ENCODE data around the gene FRMD4A. TPM values are rescaled to one million over a fixed set of nuclear protein-coding genes. Genes with fewer than 3 reads are reported as not detected.

The FRMD4A gene
- total RNA-seq, 1 experiment from 2014 or later = 19.6 TPM

- H3K9me3 ChIP-seq (ENCODE audit: control insufficient read depth, low read depth, low read length) = no peaks in the 10 kb centered on the region
- no peak overlapping the region for H3K4ac ChIP-seq (ENCODE audit: low read depth, low read length)
- peak overlapping the region; percentile 2 to 92 (median 37); a peak in 4 of 7 replicates for H3K27ac Mint-ChIP-seq
- H2BK5ac ChIP-seq (ENCODE audit: insufficient read length, low read length) = no peak overlapping the region
- no peak overlapping the region for H4K5ac ChIP-seq (ENCODE audit: insufficient read length, low read depth, low read length)
- no peak overlapping the region for H4K8ac ChIP-seq (replicated peaks; ENCODE audit: insufficient read length, low read depth, low read length)
- H3K4me1 ChIP-seq (ENCODE audit: insufficient read depth, low read length) = no peaks in the 10 kb centered on the region; the same call in 1 of the 2 replicates
- peaks cover 8% of the 10 kb centered on the region; the same call in 1 of the 2 replicates for H3K79me2 ChIP-seq (ENCODE audit: insufficient read depth, low read length)
- peaks cover 3% of the 10 kb centered on the region for H3K79me1 ChIP-seq (ENCODE audit: insufficient read depth, low read depth, low read length, poor library complexity, severe bottlenecking)
- H2AK5ac ChIP-seq (ENCODE audit: insufficient read length, low read length) = peak overlapping the region; percentile 24
- H3K9me3 Mint-ChIP-seq = no peaks in the 10 kb centered on the region
- no peak overlapping the region for H3K56ac ChIP-seq (ENCODE audit: insufficient read length, low read depth, low read length)
- TF ChIP-seq, protein P1, sequence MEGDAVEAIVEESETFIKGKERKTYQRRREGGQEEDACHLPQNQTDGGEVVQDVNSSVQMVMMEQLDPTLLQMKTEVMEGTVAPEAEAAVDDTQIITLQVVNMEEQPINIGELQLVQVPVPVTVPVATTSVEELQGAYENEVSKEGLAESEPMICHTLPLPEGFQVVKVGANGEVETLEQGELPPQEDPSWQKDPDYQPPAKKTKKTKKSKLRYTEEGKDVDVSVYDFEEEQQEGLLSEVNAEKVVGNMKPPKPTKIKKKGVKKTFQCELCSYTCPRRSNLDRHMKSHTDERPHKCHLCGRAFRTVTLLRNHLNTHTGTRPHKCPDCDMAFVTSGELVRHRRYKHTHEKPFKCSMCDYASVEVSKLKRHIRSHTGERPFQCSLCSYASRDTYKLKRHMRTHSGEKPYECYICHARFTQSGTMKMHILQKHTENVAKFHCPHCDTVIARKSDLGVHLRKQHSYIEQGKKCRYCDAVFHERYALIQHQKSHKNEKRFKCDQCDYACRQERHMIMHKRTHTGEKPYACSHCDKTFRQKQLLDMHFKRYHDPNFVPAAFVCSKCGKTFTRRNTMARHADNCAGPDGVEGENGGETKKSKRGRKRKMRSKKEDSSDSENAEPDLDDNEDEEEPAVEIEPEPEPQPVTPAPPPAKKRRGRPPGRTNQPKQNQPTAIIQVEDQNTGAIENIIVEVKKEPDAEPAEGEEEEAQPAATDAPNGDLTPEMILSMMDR (conservative IDR thresholded peaks at IDR 0.05) = no peak
- no peak overlapping the region for H2BK20ac ChIP-seq (ENCODE audit: low read depth, low read length, poor library complexity, severe bottlenecking)
- H3K27ac ChIP-seq (ENCODE audit: insufficient read length, low read depth, low read length) = no peak overlapping the region
- H2AFZ ChIP-seq (ENCODE audit: low read length) = no peak overlapping the region
- H3K23me2 ChIP-seq (ENCODE audit: insufficient read length, low read depth, low read length, poor library complexity, severe bottlenecking) = no peaks in the 10 kb centered on the region
- H3T11ph ChIP-seq (ENCODE audit: low read length) = no peak overlapping the region
- H3K4me1 Mint-ChIP-seq = peaks cover 31 to 39% of the 10 kb centered on the region in 2 experiments
- H2BK15ac ChIP-seq (ENCODE audit: low read depth, low read length) = no peak overlapping the region
- no peak overlapping the region for H3K18ac ChIP-seq (ENCODE audit: insufficient read length, low read depth, low read length)
- H3K27me3 ChIP-seq (ENCODE audit: insufficient read depth, low read length) = no peaks in the 10 kb centered on the region
- H2BK12ac ChIP-seq (ENCODE audit: insufficient read length, low read depth, low read length) = no peak overlapping the region
- H2BK120ac ChIP-seq (ENCODE audit: low read depth, low read length, poor library complexity, severe bottlenecking) = no peak overlapping the region
- no peak overlapping the region for H3K4me2 ChIP-seq (ENCODE audit: insufficient read depth, insufficient read length, low read length)
- H3K14ac ChIP-seq (ENCODE audit: insufficient read depth, low read length) = no peak overlapping the region; the same call in 1 of the 2 replicates
- peaks cover 0 to 5% (median 0%) of the 10 kb centered on the region in 3 experiments; a peak in 2 of 7 replicates for H3K36me3 Mint-ChIP-seq (ENCODE audit: insufficient read depth in 1 of 3, low read depth in 3 of 3)
- no peaks in the 10 kb centered on the region for H4K20me1 ChIP-seq (ENCODE audit: control insufficient read depth, insufficient read depth, insufficient read length)
- H3K9ac ChIP-seq (ENCODE audit: extremely low read depth, insufficient read length, low read length) = no peak overlapping the region
- H4K91ac ChIP-seq (ENCODE audit: insufficient read length, low read depth, low read length) = no peak overlapping the region
- no CpG with 5 or more reads among the region's 9 CpGs for WGBS (ENCODE audit: extremely low coverage, insufficient read length, low lambda C conversion rate)
- H3K23ac ChIP-seq (ENCODE audit: insufficient read length, low read depth, low read length) = no peak overlapping the region
- no peaks in the 10 kb centered on the region for H3K27me3 Mint-ChIP-seq (ENCODE audit: low read depth)
- H3K4me3 Mint-ChIP-seq = no peak overlapping the region
- DNase-seq = no peak
These were observed 458.3 kb downstream of the FRMD4A start for GRCh38 chr10:13872411-13872810.

Data from H9 (cell line).